ENCODE data around the gene BORCS8. TPM values are rescaled to one million over a fixed set of nuclear protein-coding genes. Genes with fewer than 3 reads are reported as not detected.
A peak's percentile ranks its signal among the peaks of the same experiment; 100 is the strongest.

The BORCS8 gene
- total and polyA plus RNA-seq, 2 of the 13 experiments (the other 11 are each of a cell fraction or from before 2014, with no cell fraction given): 9.6 to 13.3 TPM

DNA sequence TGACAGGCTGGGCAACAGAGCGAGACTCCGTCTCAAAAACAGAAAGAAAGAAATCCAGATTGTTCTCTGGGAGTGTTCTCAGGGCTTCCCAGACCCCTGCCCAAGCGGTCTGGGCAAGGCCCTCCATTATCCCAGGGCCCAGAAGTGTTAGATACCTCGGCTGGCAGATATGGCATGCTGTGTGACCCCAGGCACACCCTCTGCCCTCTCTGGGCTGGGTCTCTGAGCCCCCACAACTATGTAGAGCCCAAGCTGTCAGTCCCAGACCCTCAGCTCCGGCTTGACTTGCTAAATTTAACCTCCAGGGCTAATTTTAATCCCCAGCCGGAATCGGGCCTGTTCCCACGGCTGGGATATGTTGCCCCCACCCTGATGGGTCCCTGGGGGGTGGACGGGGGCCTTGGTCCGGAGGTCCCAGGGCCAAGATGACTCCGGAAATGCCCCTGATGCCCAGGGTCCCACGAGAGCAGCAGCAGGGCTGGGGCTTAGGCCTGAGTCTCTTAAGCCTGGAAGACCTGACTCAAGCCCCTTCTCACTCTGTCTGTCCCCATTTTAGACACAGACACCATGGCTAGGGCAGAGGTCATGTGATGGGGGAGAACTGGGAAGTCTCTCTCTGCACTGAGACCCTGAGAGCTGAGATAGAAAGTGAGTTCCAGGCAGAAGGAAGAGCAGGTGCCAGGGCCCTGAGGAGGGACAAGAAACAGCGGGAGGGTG is 39.1 kb downstream of the BORCS8 start:
- H3K79me2 ChIP-seq (ENCODE audit: insufficient read depth, low read length): no peaks in the 10 kb centered on the region
- in situ Hi-C loops (cut with HindIII; ENCODE audit: extremely low pct_ligation_motif_present, low pct_unique_long_range_greater_than_20kb): no loop called here
- no peaks in the 10 kb centered on the region for H3K27me3 ChIP-seq (ENCODE audit: control insufficient read depth in 1 of 2, insufficient read depth in 2 of 2, low read length in 2 of 2)
- WGBS (ENCODE audit: low lambda C conversion rate): 74% methylated on average over 9 of the region's 13 CpGs
- no peak overlapping the region for H3K4me2 ChIP-seq (ENCODE audit: low read depth, low read length)
- peaks cover 2 to 6% of the 10 kb centered on the region in 2 experiments; a peak in 2 of 5 replicates for H3K36me3 ChIP-seq (replicated peaks in 1 of 2; ENCODE audit: control insufficient read depth in 1 of 2, insufficient read depth in 2 of 2, low read length in 2 of 2)
- FAIRE-seq (no peak), ATAC-seq (no peak), DNase-seq (ENCODE audit: low spot score) (no peak)
- H2AFZ ChIP-seq (ENCODE audit: low read length): no peak overlapping the region
- no peaks in the 10 kb centered on the region for H3K9me3 ChIP-seq (ENCODE audit: low read length)
- no TSS peak for BruUV-seq (replicated peaks)
- intact Hi-C loops (cut with micrococcal nuclease; ENCODE audit: unreplicated experiment): no loop called here
- TF ChIP-seq ZNF768 (CRISPR knock-in tag; IDR thresholded peaks at IDR 0.05) (peak; percentile 90), FOXP1 (IDR thresholded peaks at IDR 0.05) (no peak), FOXP1 (CRISPR knock-in tag; IDR thresholded peaks at IDR 0.05) (no peak)
- POLR2A ChIA-PET: no interaction called here
- no peak overlapping the region for H3K4me3 ChIP-seq (replicated peaks in 1 of 3; ENCODE audit: insufficient read depth in 1 of 3, low read depth in 2 of 3, low read length in 3 of 3)
- no peak overlapping the region for H3K9ac ChIP-seq (ENCODE audit: insufficient read depth, low read depth, low read length)
- CTCF ChIA-PET (ENCODE audit: low intra/inter-chr PET ratio, low total read pairs): no interaction called here
- no peaks in the 10 kb centered on the region for H3K4me1 ChIP-seq (ENCODE audit: insufficient read depth, low read length)
- H4K20me1 ChIP-seq (ENCODE audit: insufficient read depth, low read length): no peaks in the 10 kb centered on the region
- no peak overlapping the region for H3K27ac ChIP-seq (ENCODE audit: extremely low read length, insufficient read depth, low read length)

DNA sequence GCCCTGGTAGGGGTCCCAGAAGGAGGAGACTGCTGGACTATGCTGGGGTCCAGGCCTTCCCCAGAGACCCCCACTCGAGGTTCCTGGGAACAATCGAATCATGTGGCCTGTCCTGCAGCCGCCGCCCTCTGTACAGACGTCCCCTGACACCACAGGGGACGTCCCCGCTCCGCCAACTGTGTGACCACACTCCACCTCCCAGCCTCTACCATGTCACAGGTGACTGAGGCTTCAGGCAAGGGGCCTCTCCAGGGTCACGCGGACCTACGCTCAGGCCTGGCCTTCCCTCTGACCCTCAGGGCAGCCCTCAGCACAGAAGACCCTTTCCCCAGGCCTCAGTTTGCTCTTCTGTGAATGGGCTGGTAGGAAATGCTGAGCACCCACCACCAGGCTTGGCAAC is 40.5 kb downstream of the BORCS8 start:
- in situ Hi-C loops (cut with HindIII; ENCODE audit: extremely low pct_ligation_motif_present, low pct_unique_long_range_greater_than_20kb): no loop called here
- DNase-seq (ENCODE audit: low spot score) (no peak), FAIRE-seq (no peak), ATAC-seq (no peak)
- no peak overlapping the region for H3K4me2 ChIP-seq (ENCODE audit: low read depth, low read length)
- H3K36me3 ChIP-seq (replicated peaks in 1 of 2; ENCODE audit: control insufficient read depth in 1 of 2, insufficient read depth in 2 of 2, low read length in 2 of 2): peaks cover 2 to 10% of the 10 kb centered on the region in 2 experiments; a peak in 3 of 5 replicates
- 78% methylated on average over 3 of the region's 11 CpGs for WGBS (ENCODE audit: low lambda C conversion rate)
- TF ChIP-seq ZMYM4 (CRISPR knock-in tag; IDR thresholded peaks at IDR 0.05) (no peak), ZNF629 (CRISPR knock-in tag; conservative IDR thresholded peaks at IDR 0.05) (peak; percentile 52)
- ChIA-PET CTCF (ENCODE audit: low intra/inter-chr PET ratio, low total read pairs) (no interaction called here), POLR2A (no interaction called here)
- no peak overlapping the region for H3K9ac ChIP-seq (ENCODE audit: insufficient read depth, low read depth, low read length)
- H3K27ac ChIP-seq (ENCODE audit: extremely low read length, insufficient read depth, low read length): no peak overlapping the region
- no peaks in the 10 kb centered on the region for H3K79me2 ChIP-seq (ENCODE audit: insufficient read depth, low read length)
- BruUV-seq (replicated peaks): no TSS peak
- H4K20me1 ChIP-seq (ENCODE audit: insufficient read depth, low read length): no peaks in the 10 kb centered on the region
- H3K4me3 ChIP-seq (replicated peaks in 1 of 3; ENCODE audit: insufficient read depth in 1 of 3, low read depth in 2 of 3, low read length in 3 of 3): no peak overlapping the region
- no peaks in the 10 kb centered on the region for H3K27me3 ChIP-seq (ENCODE audit: control insufficient read depth in 1 of 2, insufficient read depth in 2 of 2, low read length in 2 of 2)
- H3K4me1 ChIP-seq (ENCODE audit: insufficient read depth, low read length): no peaks in the 10 kb centered on the region
- no peaks in the 10 kb centered on the region for H3K9me3 ChIP-seq (ENCODE audit: low read length)
- no peak overlapping the region for H2AFZ ChIP-seq (ENCODE audit: low read length)
- intact Hi-C loops (cut with micrococcal nuclease; ENCODE audit: unreplicated experiment): no loop called here
